H1 (cell line): Measurements from ENCODE around the gene EPYC. TPM values are rescaled to one million over a fixed set of nuclear protein-coding genes. Genes with fewer than 3 reads are reported as not detected.

Experiments
- CTCF ChIA-PET: fragments of 300-600 bp; sonication (Branson Sonifier 250); formaldehyde crosslinking; loops from one replicate; lab custom pipeline; 2021; ENCODE audit not compliant: partially characterized antibody; lab: Charles Lee
- POLR2A ChIA-PET: fragments of 300-600 bp; sonication (Branson Sonifier 250); formaldehyde crosslinking; loops from one replicate; lab custom pipeline; 2021; ENCODE audit warnings: inconsistent platforms; ENCODE audit not compliant: partially characterized antibody; lab: Charles Lee
- DNase-seq, 2 experiments: peaks; one replicate each; pipeline versions ENCODE4 v3.0.0 to v3.0.0-alpha.2; 2010 to 2022; ENCODE audit warnings: low spot score in 2 of 2, low read depth in 1 of 2, mixed read lengths in 1 of 2
- FAIRE-seq: peaks from 2 replicates; lab custom pipeline; 2011; peaks lifted over from hg19 to GRCh38; lab: Jason Lieb, UNC
- H2AFZ ChIP-seq: 2 replicates; pipeline ENCODE4 v1.8.1; 2012; ENCODE audit warnings: low read length, inconsistent platforms
- H2AK5ac ChIP-seq: 2 replicates; pipeline ENCODE4 v1.6.1; 2013; ENCODE audit warnings: low read depth, low read length
- H2BK120ac ChIP-seq: replicated peaks from 2 replicates; pipeline ENCODE3; 2013; ENCODE audit warnings: low read depth, low read length, inconsistent platforms
- H2BK12ac ChIP-seq: 2 replicates; pipeline ENCODE4 v1.6.1; 2013; ENCODE audit warnings: low read depth, low read length
- H2BK15ac ChIP-seq: 2 replicates; pipeline ENCODE4 v1.6.1; 2013; ENCODE audit warnings: low read length
- H2BK20ac ChIP-seq: 2 replicates; pipeline ENCODE4 v1.6.1; 2013; ENCODE audit warnings: low read length
- H2BK5ac ChIP-seq: 2 replicates; pipeline ENCODE4 v1.6.1; 2013; ENCODE audit warnings: low read depth, low read length
- H3K14ac ChIP-seq: 2 replicates; pipeline ENCODE4 v1.6.1; 2013; ENCODE audit warnings: inconsistent platforms; ENCODE audit not compliant: insufficient read length
- H3K18ac ChIP-seq: 2 replicates; pipeline ENCODE4 v1.6.1; 2013; ENCODE audit warnings: low read length; ENCODE audit errors: extremely low read depth
- H3K23ac ChIP-seq: 2 replicates; pipeline ENCODE4 v1.6.1; 2013; ENCODE audit warnings: inconsistent platforms; ENCODE audit not compliant: insufficient read length
- H3K23me2 ChIP-seq: 2 replicates; pipeline ENCODE4 v1.6.1; 2013; ENCODE audit warnings: low read depth, low read length
- H3K27ac ChIP-seq: 2 replicates; pipeline ENCODE4 v1.6.1; 2011; ENCODE audit warnings: low read depth, low read length, inconsistent platforms
- H3K27me3 ChIP-seq, 4 experiments: replicated peaks in 1 of 4; 1 replicate in 1 of 4; 2 replicates in 3 of 4; pipeline versions ENCODE4 v1.6.1 to v1.8.1; 2011 to 2013; ENCODE audit warnings: low read length in 3 of 4, mild to moderate bottlenecking in 3 of 4, inconsistent platforms in 2 of 4, mixed read lengths in 2 of 4, moderate library complexity in 1 of 4; ENCODE audit not compliant: control insufficient read depth in 3 of 4, insufficient read depth in 3 of 4; ENCODE audit errors: extremely low read depth in 1 of 4
- H3K36me3 ChIP-seq, 4 experiments: 2 replicates each; pipeline versions ENCODE4 v1.6.1 to v1.8.1; 2011 to 2013; ENCODE audit warnings: mild to moderate bottlenecking in 4 of 4, low read length in 3 of 4, moderate library complexity in 2 of 4, control low read depth in 1 of 4, inconsistent platforms in 1 of 4; ENCODE audit not compliant: insufficient read depth in 4 of 4, control insufficient read depth in 2 of 4
- H3K4ac ChIP-seq: replicated peaks from 2 replicates; pipeline ENCODE3; 2013; ENCODE audit warnings: low read length, low read depth, mixed read lengths, inconsistent platforms; ENCODE audit not compliant: insufficient read length
- H3K4me1 ChIP-seq, 4 experiments: replicated peaks in 1 of 4; 1 replicate in 1 of 4; 2 replicates in 3 of 4; pipeline versions ENCODE4 v1.6.1 to v1.8.1; 2011 to 2013; ENCODE audit warnings: low read length in 3 of 4, inconsistent platforms in 2 of 4, mixed read lengths in 1 of 4; ENCODE audit not compliant: insufficient read depth in 4 of 4, control insufficient read depth in 3 of 4
- H3K4me2 ChIP-seq, 2 experiments: 2 replicates each; pipeline versions ENCODE4 v1.6.1 to v1.8.1; 2011 to 2013; ENCODE audit warnings: low read depth in 2 of 2, low read length in 2 of 2, control low read depth in 1 of 2, inconsistent platforms in 1 of 2, mild to moderate bottlenecking in 1 of 2; ENCODE audit not compliant: insufficient read depth in 1 of 2
- H3K4me3 ChIP-seq, 4 experiments: fragments of 200-600, 300-600 bp in 1 of 4; sonication (generic), shearing (Covaris generic), sonication (Bioruptor Twin) in 1 of 4; 2 replicates each; pipeline versions ENCODE4 v1.5.1 to v1.8.1; 2011 to 2016; ENCODE audit warnings: low read length in 4 of 4, low read depth in 3 of 4, control low read depth in 2 of 4, inconsistent platforms in 2 of 4, mild to moderate bottlenecking in 2 of 4, mixed read lengths in 1 of 4, moderate library complexity in 1 of 4; ENCODE audit not compliant: insufficient read depth in 2 of 4; ENCODE audit errors: extremely low read depth in 1 of 4
- H3K56ac ChIP-seq: replicated peaks from 2 replicates; pipeline ENCODE3; 2013; ENCODE audit warnings: low read depth, mild to moderate bottlenecking, mixed read lengths, low read length, inconsistent platforms; ENCODE audit not compliant: insufficient read length
- H3K79me1 ChIP-seq: 2 replicates; pipeline ENCODE4 v1.6.1; 2013; ENCODE audit warnings: low read depth, low read length, control low read depth
- H3K79me2 ChIP-seq, 2 experiments: 2 replicates each; pipeline versions ENCODE4 v1.6.1 to v1.8.1; 2012 to 2013; ENCODE audit warnings: low read length in 2 of 2, mild to moderate bottlenecking in 2 of 2, inconsistent platforms in 1 of 2; ENCODE audit not compliant: insufficient read depth in 2 of 2, control insufficient read depth in 1 of 2
- H3K9ac ChIP-seq, 4 experiments: replicated peaks in 1 of 4; 1 replicate in 1 of 4; 2 replicates in 3 of 4; pipeline versions ENCODE4 v1.6.1 to v1.8.1; 2011 to 2013; ENCODE audit warnings: low read depth in 3 of 4, low read length in 3 of 4, control low read depth in 2 of 4, mild to moderate bottlenecking in 2 of 4, moderate library complexity in 2 of 4, inconsistent platforms in 1 of 4; ENCODE audit errors: extremely low read depth in 1 of 4
- H3K9me3 ChIP-seq, 2 experiments: 2 replicates each; pipeline versions ENCODE4 v1.6.1 to v1.8.1; 2012 to 2013; ENCODE audit warnings: mild to moderate bottlenecking in 2 of 2, moderate library complexity in 2 of 2, control low read depth in 1 of 2, inconsistent platforms in 1 of 2, low read depth in 1 of 2, low read length in 1 of 2, mixed read lengths in 1 of 2; ENCODE audit not compliant: insufficient read depth in 2 of 2
- H4K20me1 ChIP-seq, 2 experiments: replicated peaks in 1 of 2; 2 replicates each; pipeline versions ENCODE3 to v1.8.1; 2011 to 2013; ENCODE audit warnings: inconsistent platforms in 2 of 2, low read length in 2 of 2, mild to moderate bottlenecking in 1 of 2; ENCODE audit not compliant: insufficient read depth in 2 of 2, control insufficient read depth in 1 of 2
- H4K5ac ChIP-seq: 2 replicates; pipeline ENCODE4 v1.6.1; 2013; ENCODE audit warnings: low read length, low read depth, mixed read lengths, inconsistent platforms; ENCODE audit not compliant: insufficient read length
- H4K8ac ChIP-seq: 2 replicates; pipeline ENCODE4 v1.8.0; 2013; ENCODE audit warnings: mild to moderate bottlenecking, moderate library complexity, low read length, inconsistent platforms; ENCODE audit not compliant: insufficient read depth; ENCODE audit errors: extremely low read depth
- H4K91ac ChIP-seq: replicated peaks from 2 replicates; pipeline ENCODE3; 2013; ENCODE audit warnings: low read length, mixed read lengths, inconsistent platforms; ENCODE audit not compliant: insufficient read length
- BRCA1 ChIP-seq: IDR thresholded peaks from 2 replicates; pipeline ENCODE4 v1.6.1; 2012; ENCODE audit warnings: low read depth, low read length, improper control_type of control experiment
- CHD1 ChIP-seq: IDR thresholded peaks from 2 replicates; pipeline ENCODE4 v1.6.1; 2012; ENCODE audit warnings: low read depth, low read length, improper control_type of control experiment
- EGR1 ChIP-seq: IDR thresholded peaks from 2 replicates; pipeline ENCODE4 v1.6.1; 2011; ENCODE audit warnings: low read depth, low read length, borderline replicate concordance
- EZH2 ChIP-seq: fragments of 200-600 bp; sonication (generic); IDR thresholded peaks from 2 replicates; pipeline ENCODE4 v1.7.1; 2012; ENCODE audit warnings: low read depth, mild to moderate bottlenecking, moderate library complexity, low read length, inconsistent platforms; ENCODE audit not compliant: severe bottlenecking
- HDAC2 ChIP-seq, 2 experiments: fragments of 300-600 bp in 1 of 2; sonication (generic) in 1 of 2; IDR thresholded peaks; 2 replicates each; pipeline ENCODE4 v1.6.1; 2011 to 2012; ENCODE audit warnings: low read depth in 2 of 2, low read length in 2 of 2, mild to moderate bottlenecking in 2 of 2, moderate library complexity in 2 of 2, borderline replicate concordance in 1 of 2, inconsistent platforms in 1 of 2
- KDM4A ChIP-seq: IDR thresholded peaks from one replicate; pipeline ENCODE4 v1.7.1; 2012; ENCODE audit warnings: low read depth, mild to moderate bottlenecking, moderate library complexity, low read length, inconsistent platforms; ENCODE audit not compliant: severe bottlenecking
- NANOG ChIP-seq: IDR thresholded peaks from 2 replicates; pipeline ENCODE4 v1.6.1; 2011; ENCODE audit warnings: low read length, low read depth, mild to moderate bottlenecking, inconsistent platforms; ENCODE audit not compliant: insufficient read depth, poor library complexity, severe bottlenecking
- POLR2A ChIP-seq, 2 experiments: IDR thresholded peaks; 1 replicate in 1 of 2; 2 replicates in 1 of 2; pipeline ENCODE4 v1.6.1; 2011; ENCODE audit warnings: low read depth in 2 of 2, low read length in 2 of 2, mild to moderate bottlenecking in 2 of 2; ENCODE audit errors: control extremely low read depth in 1 of 2
- RBBP5 ChIP-seq: IDR thresholded peaks from 2 replicates; pipeline ENCODE4 v1.7.1; 2012; ENCODE audit warnings: low read depth, mild to moderate bottlenecking, inconsistent platforms, low read length, moderate library complexity, borderline replicate concordance
- SP4 ChIP-seq: IDR thresholded peaks from 2 replicates; pipeline ENCODE4 v1.6.1; 2012; ENCODE audit warnings: low read length, inconsistent platforms
- TAF1 ChIP-seq: IDR thresholded peaks from 2 replicates; pipeline ENCODE4 v1.6.1; 2011; ENCODE audit warnings: mild to moderate bottlenecking, low read depth, low read length
- WGBS, 2 experiments: shearing (Covaris generic) in 1 of 2; methylation state at CpG; one replicate each; pipeline versions ENCODE4 v1.1.6 to v1.1.7; 2013 to 2015; ENCODE audit warnings: low lambda C conversion rate in 2 of 2, mixed read lengths in 2 of 2, inconsistent platforms in 1 of 2, low coverage in 1 of 2, missing lambda C conversion rate in 1 of 2; ENCODE audit not compliant: insufficient replicate concordance in 2 of 2, insufficient coverage in 1 of 2, insufficient read length in 1 of 2; ENCODE audit errors: extremely low coverage in 1 of 2, missing lambda C conversion rate in 1 of 2; 5-methylcytosine and 5-hydroxymethylcytosine counted together
- polyA plus RNA-seq, 7 experiments: library from polyadenylated mRNA; depleted of rRNA in 3 of 7; stranded (reverse) in 5 of 7; unstranded in 2 of 7; fragments of >200 nt in 5 of 7; fragments of 200-250 nt in 2 of 7; gene quantifications; 1 replicate in 5 of 7; 2 replicates in 1 of 7; 4 replicates in 1 of 7; pipeline versions ENCODE4 v1.2.1 to v1.2.3, GENCODE V29; 2011 to 2013; ENCODE audit warnings: missing spikeins in 2 of 7, mixed read lengths in 2 of 7
- total RNA-seq: library from RNA; stranded (reverse); fragmentation: NEBNext Ultra II Directional; extraction: Animal tissue kit (Norgen Biotek cat#: 25700); gene quantifications from 2 replicates; pipeline ENCODE4 v1.2.1, GENCODE V29; 2021
- TF ChIP-seq, protein P1 (sequence below): IDR thresholded peaks from 2 replicates; pipeline ENCODE4 v1.6.1; 2011; ENCODE audit warnings: low read length, improper control_type of control experiment

The EPYC gene
- total and polyA plus RNA-seq, 2 of the 8 experiments (the other 6 are each of a cell fraction or from before 2014, with no cell fraction given): not detected

- Histone ChIP-seq H2BK12ac (no peak overlapping the region), H4K20me1 (no peaks in the 10 kb centered on the region), H2AFZ (no peak overlapping the region), H3K23ac (no peak overlapping the region), H2BK20ac (no peak overlapping the region), H3K18ac (no peak overlapping the region), H2BK15ac (no peak overlapping the region), H3K27me3 (no peaks in the 10 kb centered on the region), H4K5ac (no peak overlapping the region)
- WGBS, 2 experiments: 25% methylated on average over 1 of the region's 1 CpG; no CpG with 5 or more reads in 1 of the 2 experiments
- DNase-seq: no peak
- POLR2A ChIA-PET: no interaction called here
- no peak for FAIRE-seq
- TF ChIP-seq, protein P1, sequence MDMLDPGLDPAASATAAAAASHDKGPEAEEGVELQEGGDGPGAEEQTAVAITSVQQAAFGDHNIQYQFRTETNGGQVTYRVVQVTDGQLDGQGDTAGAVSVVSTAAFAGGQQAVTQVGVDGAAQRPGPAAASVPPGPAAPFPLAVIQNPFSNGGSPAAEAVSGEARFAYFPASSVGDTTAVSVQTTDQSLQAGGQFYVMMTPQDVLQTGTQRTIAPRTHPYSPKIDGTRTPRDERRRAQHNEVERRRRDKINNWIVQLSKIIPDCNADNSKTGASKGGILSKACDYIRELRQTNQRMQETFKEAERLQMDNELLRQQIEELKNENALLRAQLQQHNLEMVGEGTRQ: no peak
- TF ChIP-seq KDM4A (no peak), POLR2A (IDR thresholded peaks at IDR 0.05; ENCODE audit: control extremely low read depth in 1 of 2, low read depth in 2 of 2, low read length in 2 of 2) (no peak), BRCA1 (no peak), EZH2 (no peak), HDAC2 (IDR thresholded peaks at IDR 0.05; ENCODE audit: borderline replicate concordance in 1 of 2, low read depth in 2 of 2, low read length in 2 of 2) (no peak), RBBP5 (no peak), SP4 (no peak), EGR1 (no peak), TAF1 (no peak), CHD1 (no peak), NANOG (no peak)
- TF ChIP-seq, all 59 proteins: peak for 0
- Histone ChIP-seq H3K4me3 (no peak overlapping the region), H3K56ac (no peak overlapping the region), H2AK5ac (no peak overlapping the region), H3K9me3 (no peaks in the 10 kb centered on the region), H3K27ac (no peak overlapping the region), H2BK5ac (no peak overlapping the region), H4K91ac (no peak overlapping the region), H3K4me2 (no peak overlapping the region), H3K14ac (no peak overlapping the region), H3K23me2 (no peaks in the 10 kb centered on the region), H3K4me1 (no peaks in the 10 kb centered on the region), H3K4ac (no peak overlapping the region), H3K9ac (no peak overlapping the region), H2BK120ac (no peak overlapping the region), H3K36me3 (no peaks in the 10 kb centered on the region), H3K79me1 (no peaks in the 10 kb centered on the region), H4K8ac (no peak overlapping the region), H3K79me2 (no peaks in the 10 kb centered on the region)
- CTCF ChIA-PET: interaction anchor here (1.0 to 4.3 kb wide), 5 partner anchors 11 to 386 kb away, joined by 3 to 15 read pairs (median 4); partner anchors contain the start of gene CCER1
Measured at GRCh38 chr12:90969346-90969745, 35.4 kb downstream of the EPYC start.
